A549 (cell line): ENCODE data around the gene ODAD3.

Experiments
- CHD2 ChIP-seq: fragments of 150-350 bp; IDR thresholded peaks from 2 replicates; pipeline ENCODE4 v1.6.1; 2014; ENCODE audit warnings: low read length; ENCODE audit not compliant: partially characterized antibody
- CTCF ChIP-seq: fragments of >200 bp; sonication (Bioruptor Twin); formaldehyde crosslinking; IDR thresholded peaks from 3 replicates; pipeline ENCODE4 v1.5.1; 2016

GRCh38 chr19:11461453-11461852 is 26.5 kb upstream of the ODAD3 start:
- TF ChIP-seq CHD2 (no peak), CTCF (no peak)
